Neutrophil (primary cell): ENCODE measurements around the gene VENTX.

Experiments used
- H3K27ac ChIP-seq: fragments of 200-600 bp; sonication (generic); 2 replicates; pipeline ENCODE4 v1.5.1; 2016; ENCODE audit warnings: mild to moderate bottlenecking, moderate library complexity
- H3K27me3 ChIP-seq: fragments of 200-600 bp; sonication (generic); 2 replicates; pipeline ENCODE4 v1.6.0; 2016; ENCODE audit warnings: mild to moderate bottlenecking
- H3K36me3 ChIP-seq: fragments of 200-600 bp; sonication (generic); 2 replicates; pipeline ENCODE4 v1.5.1; 2017
- H3K4me1 ChIP-seq, 2 experiments: fragments of 200-600 bp in 1 of 2; sonication (generic) in 1 of 2; 1 replicate in 1 of 2; 2 replicates in 1 of 2; pipeline versions ENCODE4 v1.5.1 to v1.6.1; 2013 to 2016; ENCODE audit warnings: low read depth in 1 of 2, low read length in 1 of 2, mild to moderate bottlenecking in 1 of 2, moderate library complexity in 1 of 2; ENCODE audit not compliant: control insufficient read depth in 1 of 2, insufficient read depth in 1 of 2
- H3K4me3 ChIP-seq, 2 experiments: fragments of 200-600 bp in 1 of 2; sonication (generic) in 1 of 2; 1 replicate in 1 of 2; 2 replicates in 1 of 2; pipeline ENCODE4 v1.5.1; 2013 to 2016; ENCODE audit warnings: low read depth in 1 of 2, low read length in 1 of 2, mild to moderate bottlenecking in 1 of 2, moderate library complexity in 1 of 2
- H3K9me3 ChIP-seq: fragments of 200-600 bp; sonication (generic); 2 replicates; pipeline ENCODE4 v1.5.1; 2016
- TF ChIP-seq, protein P1 (sequence below): fragments of 200-600 bp; sonication (generic); IDR thresholded peaks from 2 replicates; pipeline ENCODE4 v1.5.1; 2016; ENCODE audit warnings: antibody characterized with exemption

VENTX gene

DNA sequence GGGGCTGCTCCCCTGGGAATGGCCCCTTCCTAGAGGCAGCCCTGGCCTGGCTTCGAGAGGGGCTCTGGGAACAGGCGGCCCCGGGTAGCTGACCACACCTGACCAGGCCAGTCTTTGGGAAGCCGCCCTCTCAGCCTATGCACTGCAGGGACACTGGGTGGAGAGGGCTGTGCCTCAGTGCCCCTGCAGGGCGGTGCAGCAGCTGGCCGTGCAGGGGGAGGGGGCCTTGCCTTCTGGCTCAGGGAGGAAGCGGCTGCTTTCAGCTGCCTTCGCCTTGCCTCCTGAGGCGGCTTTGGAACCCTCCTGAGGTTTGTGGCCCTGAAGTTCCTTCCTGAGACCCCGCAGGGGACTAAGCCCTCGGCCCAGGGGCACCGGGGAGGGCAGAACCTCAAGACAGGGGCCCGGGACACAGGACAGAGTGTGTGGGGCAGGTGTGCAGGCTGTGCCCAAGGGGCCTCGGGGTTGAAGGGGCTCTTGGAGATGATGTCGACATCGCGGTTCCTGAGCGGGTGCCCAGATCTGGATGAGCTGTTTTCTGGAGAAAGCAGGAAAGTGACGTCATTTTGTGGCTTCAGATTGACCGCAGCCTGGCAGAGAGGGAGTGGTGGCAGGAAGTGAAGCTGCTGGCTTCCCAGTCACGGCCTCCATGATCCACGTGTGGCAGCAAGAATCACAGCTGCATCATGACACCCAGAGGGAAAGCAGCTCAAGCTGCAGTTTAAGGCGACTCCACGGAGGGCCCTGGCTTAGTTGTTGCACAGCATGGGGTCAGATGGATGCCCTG, 21.4 kb downstream of the VENTX start:
- TF ChIP-seq, protein P1, sequence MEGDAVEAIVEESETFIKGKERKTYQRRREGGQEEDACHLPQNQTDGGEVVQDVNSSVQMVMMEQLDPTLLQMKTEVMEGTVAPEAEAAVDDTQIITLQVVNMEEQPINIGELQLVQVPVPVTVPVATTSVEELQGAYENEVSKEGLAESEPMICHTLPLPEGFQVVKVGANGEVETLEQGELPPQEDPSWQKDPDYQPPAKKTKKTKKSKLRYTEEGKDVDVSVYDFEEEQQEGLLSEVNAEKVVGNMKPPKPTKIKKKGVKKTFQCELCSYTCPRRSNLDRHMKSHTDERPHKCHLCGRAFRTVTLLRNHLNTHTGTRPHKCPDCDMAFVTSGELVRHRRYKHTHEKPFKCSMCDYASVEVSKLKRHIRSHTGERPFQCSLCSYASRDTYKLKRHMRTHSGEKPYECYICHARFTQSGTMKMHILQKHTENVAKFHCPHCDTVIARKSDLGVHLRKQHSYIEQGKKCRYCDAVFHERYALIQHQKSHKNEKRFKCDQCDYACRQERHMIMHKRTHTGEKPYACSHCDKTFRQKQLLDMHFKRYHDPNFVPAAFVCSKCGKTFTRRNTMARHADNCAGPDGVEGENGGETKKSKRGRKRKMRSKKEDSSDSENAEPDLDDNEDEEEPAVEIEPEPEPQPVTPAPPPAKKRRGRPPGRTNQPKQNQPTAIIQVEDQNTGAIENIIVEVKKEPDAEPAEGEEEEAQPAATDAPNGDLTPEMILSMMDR = peak; percentile 46
- Histone ChIP-seq H3K9me3 (no peaks in the 10 kb centered on the region), H3K27me3 (peaks cover 36% of the 10 kb centered on the region), H3K36me3 (peaks cover 20% of the 10 kb centered on the region), H3K27ac (peak overlapping the region; percentile 94), H3K4me3 (peak overlapping the region; percentile 53 to 58), H3K4me1 (peaks cover 65 to 68% of the 10 kb centered on the region in 2 experiments)

DNA sequence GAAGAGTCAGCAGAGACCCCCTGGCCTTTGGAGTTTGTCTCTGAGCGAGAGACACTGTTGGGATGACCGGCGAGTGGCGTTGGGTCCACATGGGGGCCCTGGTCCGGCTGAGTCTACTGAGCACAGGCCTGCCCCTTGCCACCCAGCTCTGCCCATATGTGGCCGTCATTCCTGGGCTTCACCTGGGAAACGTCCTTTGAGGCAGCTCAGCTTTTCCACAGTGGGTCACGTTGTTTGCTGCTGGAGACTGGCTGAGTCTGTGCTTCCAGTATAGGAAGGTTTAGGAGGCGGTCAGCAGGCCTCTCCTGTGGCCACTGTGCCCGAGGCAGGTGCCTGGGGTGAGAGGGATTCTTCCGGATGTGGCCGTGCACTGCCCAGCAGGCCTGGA, 21.9 kb downstream of the VENTX start:
- H3K4me3 ChIP-seq = peak overlapping the region; percentile 53 to 58
- peaks cover 26% of the 10 kb centered on the region for H3K36me3 ChIP-seq
- H3K27ac ChIP-seq = peak overlapping the region; percentile 94
- H3K9me3 ChIP-seq = no peaks in the 10 kb centered on the region
- TF ChIP-seq, protein P1 = no peak
- H3K27me3 ChIP-seq = peaks cover 30% of the 10 kb centered on the region
- H3K4me1 ChIP-seq = peaks cover 71 to 73% of the 10 kb centered on the region in 2 experiments

DNA sequence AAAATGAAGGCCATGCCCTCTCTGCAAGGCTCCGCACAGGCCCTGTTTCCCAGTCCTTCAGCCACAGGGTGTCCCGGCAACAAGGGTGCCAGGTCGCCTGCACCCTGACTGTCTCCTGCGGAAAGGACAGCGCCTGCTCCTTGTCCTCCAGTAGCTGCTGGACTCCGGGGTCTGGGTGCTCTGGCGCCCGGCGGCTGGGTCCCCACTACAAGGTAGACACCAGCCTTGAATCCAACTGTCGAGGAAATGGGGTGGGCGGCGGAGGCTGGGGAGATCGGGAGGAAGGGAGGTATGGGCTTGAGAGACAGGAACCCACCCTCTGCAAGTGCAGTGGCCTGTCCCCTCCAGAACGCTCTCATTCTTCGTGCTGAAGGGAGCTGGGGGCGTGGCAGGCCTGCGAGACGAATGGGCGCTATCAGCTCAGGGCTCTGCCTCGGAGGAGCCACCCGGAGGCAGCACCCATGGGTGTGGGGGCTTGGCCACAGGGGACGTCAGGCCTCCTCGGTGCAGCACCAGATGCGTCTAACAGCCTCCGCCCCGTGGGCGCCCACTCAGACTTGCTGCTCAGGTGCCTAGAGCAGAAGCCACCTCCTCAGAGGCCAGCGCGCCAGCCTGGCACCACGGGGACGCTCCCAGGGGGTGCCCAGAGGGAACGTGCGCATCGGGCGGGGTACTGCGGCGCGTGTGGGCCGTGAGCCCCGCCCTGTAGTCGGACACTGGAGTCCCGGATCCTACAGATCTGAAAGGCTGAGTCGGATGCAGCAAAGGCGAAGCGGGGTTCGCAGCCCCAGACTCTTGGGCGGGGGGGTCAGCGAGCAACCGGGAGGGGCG, 23.5 kb downstream of the VENTX start:
- Histone ChIP-seq H3K27me3 (peaks cover 15% of the 10 kb centered on the region), H3K27ac (peak overlapping the region; percentile 93), H3K36me3 (peaks cover 41% of the 10 kb centered on the region), H3K4me3 (peak overlapping the region; percentile 72 to 73), H3K9me3 (no peaks in the 10 kb centered on the region), H3K4me1 (peaks cover 84 to 86% of the 10 kb centered on the region in 2 experiments)
- TF ChIP-seq, protein P1 = no peak

DNA sequence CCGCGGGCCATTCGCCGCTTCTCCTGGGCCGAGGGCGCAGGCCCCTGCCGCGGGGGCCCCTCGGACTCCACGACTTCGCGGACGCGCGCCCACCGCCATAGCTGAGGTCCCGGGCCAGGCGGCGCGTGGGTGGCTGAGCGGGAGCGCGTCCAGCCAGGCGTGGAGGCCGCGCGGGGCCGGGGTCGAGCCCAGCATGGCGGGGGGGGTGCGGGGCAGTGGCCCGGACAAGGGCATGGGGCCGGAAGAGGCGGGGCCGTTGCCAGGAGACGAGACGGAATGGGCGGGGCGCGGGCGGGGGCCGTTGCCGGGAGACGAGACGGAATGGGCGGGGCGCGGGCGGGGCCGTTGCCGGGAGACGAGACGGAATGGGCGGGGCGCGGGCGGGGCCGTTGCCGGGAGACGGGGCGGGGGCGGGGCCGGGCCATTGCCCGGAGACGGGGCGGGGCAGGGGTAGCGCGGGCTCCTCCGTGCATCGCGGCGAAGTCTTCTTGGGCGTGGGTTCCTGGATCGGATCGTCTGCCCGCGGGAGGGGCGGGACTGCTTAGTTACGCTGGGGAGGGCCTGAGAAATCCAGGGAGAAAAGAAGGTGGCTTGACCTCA, 24.2 kb downstream of the VENTX start:
- peak overlapping the region; percentile 72 to 73 for H3K4me3 ChIP-seq
- H3K9me3 ChIP-seq = no peaks in the 10 kb centered on the region
- TF ChIP-seq, protein P1 = no peak
- H3K27ac ChIP-seq = peak overlapping the region; percentile 93
- H3K36me3 ChIP-seq = peaks cover 48% of the 10 kb centered on the region
- peaks cover 7% of the 10 kb centered on the region for H3K27me3 ChIP-seq
- H3K4me1 ChIP-seq = peaks cover 84 to 88% of the 10 kb centered on the region in 2 experiments

DNA sequence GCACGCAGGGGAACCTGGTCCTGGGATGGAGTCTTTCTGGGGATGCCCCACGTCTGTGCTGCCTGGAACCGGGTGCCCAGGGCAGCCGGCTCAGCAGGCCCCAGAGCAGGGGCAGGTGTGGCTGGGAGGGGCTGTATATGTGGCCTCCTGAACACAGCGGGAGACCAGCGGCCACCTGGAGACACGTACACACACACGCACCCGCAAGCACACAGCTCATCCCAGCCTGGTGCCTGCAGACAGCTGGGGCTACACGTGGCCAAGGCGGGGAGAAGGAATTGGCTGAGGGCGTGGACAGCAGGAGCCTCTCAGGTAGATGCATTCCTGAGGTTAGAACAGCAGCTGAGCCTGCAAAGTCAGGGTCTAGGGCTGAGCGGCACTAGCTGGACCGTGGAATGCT, 25.0 kb downstream of the VENTX start:
- H3K36me3 ChIP-seq = peaks cover 57% of the 10 kb centered on the region
- TF ChIP-seq, protein P1 = no peak
- H3K9me3 ChIP-seq = no peaks in the 10 kb centered on the region
- peak overlapping the region; percentile 93 for H3K27ac ChIP-seq
- H3K27me3 ChIP-seq = peaks cover 6% of the 10 kb centered on the region
- H3K4me1 ChIP-seq = peaks cover 75 to 84% of the 10 kb centered on the region in 2 experiments
- peak overlapping the region; percentile 42 to 50 for H3K4me3 ChIP-seq
